ENCODE measurements around the gene MICU1. TPM values are rescaled to one million over a fixed set of nuclear protein-coding genes. Genes with fewer than 3 reads are reported as not detected.

The MICU1 gene
- total and polyA plus RNA-seq, 2 of the 13 experiments (the other 11 are each of a cell fraction or from before 2014, with no cell fraction given): 32.5 to 56.1 TPM

DNA sequence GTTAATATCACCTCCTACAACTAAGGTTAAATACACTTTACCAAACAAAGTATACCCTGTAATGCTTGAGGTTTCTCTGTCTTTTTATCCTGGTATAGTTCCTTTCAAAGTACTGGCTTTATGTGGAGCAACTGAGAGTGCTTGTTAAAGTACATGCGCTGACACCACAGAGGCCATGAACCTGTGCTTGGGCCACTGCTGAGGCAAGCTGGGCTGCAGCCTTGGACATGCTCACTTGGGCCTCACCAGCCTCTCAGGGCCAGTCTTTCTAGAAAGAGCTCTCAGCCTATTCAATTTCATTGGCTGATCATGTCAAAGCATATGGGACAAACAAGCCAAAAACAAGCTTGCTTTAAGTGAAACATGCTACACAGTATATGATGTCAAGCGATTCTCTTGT is 145.0 kb downstream of the MICU1 start:
- no peaks in the 10 kb centered on the region for H3K9me3 ChIP-seq (ENCODE audit: low read length)
- DNase-seq (ENCODE audit: low spot score) (no peak), ATAC-seq (no peak), FAIRE-seq (no peak)
- H2AFZ ChIP-seq (ENCODE audit: low read length): no peak overlapping the region
- H3K36me3 ChIP-seq (replicated peaks in 1 of 2; ENCODE audit: control insufficient read depth in 1 of 2, insufficient read depth in 2 of 2, low read length in 2 of 2): peaks cover 9 to 21% of the 10 kb centered on the region in 2 experiments
- TF ChIP-seq SKI (IDR thresholded peaks at IDR 0.05; ENCODE audit: partially characterized antibody): no peak
- no peak for TF ChIP-seq ZNF558 (CRISPR knock-in tag; IDR thresholded peaks at IDR 0.05; ENCODE audit: borderline replicate concordance)
- TF ChIP-seq, protein P1, sequence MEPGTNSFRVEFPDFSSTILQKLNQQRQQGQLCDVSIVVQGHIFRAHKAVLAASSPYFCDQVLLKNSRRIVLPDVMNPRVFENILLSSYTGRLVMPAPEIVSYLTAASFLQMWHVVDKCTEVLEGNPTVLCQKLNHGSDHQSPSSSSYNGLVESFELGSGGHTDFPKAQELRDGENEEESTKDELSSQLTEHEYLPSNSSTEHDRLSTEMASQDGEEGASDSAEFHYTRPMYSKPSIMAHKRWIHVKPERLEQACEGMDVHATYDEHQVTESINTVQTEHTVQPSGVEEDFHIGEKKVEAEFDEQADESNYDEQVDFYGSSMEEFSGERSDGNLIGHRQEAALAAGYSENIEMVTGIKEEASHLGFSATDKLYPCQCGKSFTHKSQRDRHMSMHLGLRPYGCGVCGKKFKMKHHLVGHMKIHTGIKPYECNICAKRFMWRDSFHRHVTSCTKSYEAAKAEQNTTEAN (CRISPR knock-in tag; conservative IDR thresholded peaks at IDR 0.05): no peak
- no peak for TF ChIP-seq KLF15 (CRISPR knock-in tag; IDR thresholded peaks at IDR 0.05; ENCODE audit: borderline replicate concordance)
- no peak for TF ChIP-seq TBP (CRISPR knock-in tag; IDR thresholded peaks at IDR 0.05)
- TF ChIP-seq, protein P2, sequence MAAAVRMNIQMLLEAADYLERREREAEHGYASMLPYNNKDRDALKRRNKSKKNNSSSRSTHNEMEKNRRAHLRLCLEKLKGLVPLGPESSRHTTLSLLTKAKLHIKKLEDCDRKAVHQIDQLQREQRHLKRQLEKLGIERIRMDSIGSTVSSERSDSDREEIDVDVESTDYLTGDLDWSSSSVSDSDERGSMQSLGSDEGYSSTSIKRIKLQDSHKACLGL (CRISPR knock-in tag; IDR thresholded peaks at IDR 0.05): no peak
- no peak for TF ChIP-seq NFKBIZ (CRISPR knock-in tag; IDR thresholded peaks at IDR 0.05)
- TF ChIP-seq, protein P3, sequence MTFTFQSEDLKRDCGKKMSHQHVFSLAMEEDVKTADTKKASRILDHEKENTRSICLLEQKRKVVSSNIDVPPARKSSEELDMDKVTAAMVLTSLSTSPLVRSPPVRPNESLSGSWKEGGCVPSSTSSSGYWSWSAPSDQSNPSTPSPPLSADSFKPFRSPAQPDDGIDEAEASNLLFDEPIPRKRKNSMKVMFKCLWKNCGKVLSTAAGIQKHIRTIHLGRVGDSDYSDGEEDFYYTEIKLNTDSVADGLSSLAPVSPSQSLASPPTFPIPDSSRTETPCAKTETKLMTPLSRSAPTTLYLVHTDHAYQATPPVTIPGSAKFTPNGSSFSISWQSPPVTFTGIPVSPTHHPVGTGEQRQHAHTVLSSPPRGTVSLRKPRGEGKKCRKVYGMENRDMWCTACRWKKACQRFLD (CRISPR knock-in tag; IDR thresholded peaks at IDR 0.05; ENCODE audit: borderline replicate concordance): no peak
- no peak for TF ChIP-seq CSRNP2 (CRISPR knock-in tag; conservative IDR thresholded peaks at IDR 0.05; ENCODE audit: low read depth)
- no peak for TF ChIP-seq POLR2AphosphoS2 (IDR thresholded peaks at IDR 0.05; ENCODE audit: low read depth, low read length)
- H3K4me3 ChIP-seq (replicated peaks in 1 of 3; ENCODE audit: insufficient read depth in 1 of 3, low read depth in 2 of 3, low read length in 3 of 3): no peak overlapping the region
- 97% methylated on average over 2 of the region's 2 CpGs for WGBS (ENCODE audit: low lambda C conversion rate)
- H3K27me3 ChIP-seq (ENCODE audit: control insufficient read depth in 1 of 2, insufficient read depth in 2 of 2, low read length in 2 of 2): no peaks in the 10 kb centered on the region
- ChIA-PET POLR2A (no interaction called here), CTCF (ENCODE audit: low intra/inter-chr PET ratio, low total read pairs) (no interaction called here)
- no TSS peak for BruUV-seq (replicated peaks)
- no peaks in the 10 kb centered on the region for H4K20me1 ChIP-seq (ENCODE audit: insufficient read depth, low read length)
- no peak overlapping the region for H3K27ac ChIP-seq (ENCODE audit: extremely low read length, insufficient read depth, low read length)
- peaks cover 10% of the 10 kb centered on the region for H3K4me1 ChIP-seq (ENCODE audit: insufficient read depth, low read length)
- H3K79me2 ChIP-seq (ENCODE audit: insufficient read depth, low read length): no peaks in the 10 kb centered on the region
- H3K9ac ChIP-seq (ENCODE audit: insufficient read depth, low read depth, low read length): no peak overlapping the region
- in situ Hi-C loops (cut with HindIII; ENCODE audit: extremely low pct_ligation_motif_present, low pct_unique_long_range_greater_than_20kb) (no loop called here), intact Hi-C loops (cut with micrococcal nuclease; ENCODE audit: unreplicated experiment) (no loop called here)
- H3K4me2 ChIP-seq (ENCODE audit: low read depth, low read length): no peak overlapping the region

All from HepG2 (cell line).